Adrenal gland (tissue), 12 donors: ENCODE measurements around the gene AKR1D1. TPM values are rescaled to one million over a fixed set of nuclear protein-coding genes. Genes with fewer than 3 reads are reported as not detected.

ENCODE experiments used
- DNase-seq, 7 donors: peaks; one replicate each; pipeline ENCODE4 v3.0.0-alpha.2; 2019 to 2020
- H3K27ac ChIP-seq, 5 donors: fragments of 200-600 bp; sonication (generic) in 4 of 5; 1 replicate in 3 of 5; 2 replicates in 2 of 5; pipeline versions ENCODE4 v1.5.1 to v1.8.0; 2016 to 2020; ENCODE audit warnings: mild to moderate bottlenecking in 1 of 5
- H3K27me3 ChIP-seq: fragments of 200-600 bp; 2 replicates; pipeline ENCODE4 v1.8.0; 2021
- H3K36me3 ChIP-seq, 2 donors: fragments of 200-600 bp; replicated peaks in 1 of 2; 1 replicate in 1 of 2; 2 replicates in 1 of 2; pipeline versions ENCODE4 v1.5.1 to v1.8.0; 2018 to 2022
- H3K4me1 ChIP-seq, 2 donors: fragments of 200-600 bp; replicated peaks in 1 of 2; 1 replicate in 1 of 2; 2 replicates in 1 of 2; pipeline versions ENCODE4 v1.5.1 to v1.8.0; 2018 to 2021
- H3K4me3 ChIP-seq, 4 donors: fragments of 200-600 bp; sonication (generic) in 3 of 4; one replicate each; pipeline ENCODE4 v1.5.1; 2016 to 2018
- H3K9me3 ChIP-seq, 3 donors: fragments of 200-600 bp; sonication (generic) in 1 of 3; replicated peaks in 1 of 3; 1 replicate in 2 of 3; 2 replicates in 1 of 3; pipeline versions ENCODE4 v1.5.1 to v1.8.0; 2016 to 2021
- POLR2A ChIP-seq, 2 donors: fragments of 450-650 bp; IDR thresholded peaks; one replicate each; pipeline ENCODE4 v1.6.1; 2017; ENCODE audit warnings: antibody characterized with exemption in 2 of 2, mild to moderate bottlenecking in 2 of 2, moderate library complexity in 1 of 2
- WGBS, 4 donors: extraction: QIAGEN DNeasy Blood & Tissue Kit in 2 of 4; methylation state at CpG; one replicate each; pipeline versions ENCODE4 v1.1.5 to v1.1.7; 2013 to 2017; 5-methylcytosine and 5-hydroxymethylcytosine counted together
- intact Hi-C, 2 donors: fragments of 100-400 bp; cut with DNase I; formaldehyde crosslinking; loops; one replicate each; pipeline versions ENCODE4 v1.14.1 to v1.15.0; 2022 to 2023
- polyA plus RNA-seq, 3 donors: library from polyadenylated mRNA; stranded (reverse); fragments of 200-250 nt in 2 of 3; fragments of 350-450 nt in 1 of 3; fragmentation: Illumina TruSeq in 1 of 3; extraction: RNeasy Lipid Tissue Mini Kit (QIAGEN cat#74804) in 1 of 3; gene quantifications; one replicate each; pipeline ENCODE4 v1.2.3, GENCODE V29; 2013 to 2014
- small RNA-seq, 2 donors: library from RNA; depleted of rRNA; stranded (forward); fragments of <200 nt; gene quantifications; one replicate each; pipeline ENCODE3, GENCODE V24; 2016
- total RNA-seq, 9 donors: library from RNA; depleted of rRNA in 4 of 9; stranded (reverse); fragments of >200 nt in 4 of 9; fragments of 120-200 nt in 1 of 9; fragmentation: NEBNext Ultra II Directional in 1 of 9; extraction: Animal tissue kit (Norgen Biotek cat#: 25700) in 1 of 9; gene quantifications; one replicate each; pipeline versions ENCODE4 v1.1.0 to v1.2.4, GENCODE V29; 2013 to 2023
- TF ChIP-seq, protein P1 (sequence below), 6 experiments: fragments of 450-650 bp in 4 of 6; fragments of 200-600 bp in 2 of 6; sonication (generic) in 1 of 6; IDR thresholded peaks; 1 replicate in 5 of 6; 2 replicates in 1 of 6; pipeline versions ENCODE4 v1.5.1 to v1.8.0; 2016 to 2021; ENCODE audit warnings: antibody characterized with exemption in 6 of 6, mild to moderate bottlenecking in 2 of 6, moderate library complexity in 1 of 6
- donor health status: healthy with polysubstance abuse.
- donor health status: Bipolar disorder and iron deficiency.
- donor health status: DM: yes; HTN: yes; CAD: no.
- donor health status: DM: no; HTN: no; CAD: no.
- donor health status: DM: no; HTN: no; CAD: no.
- donor health status: DM: yes; HTN: yes; CAD: no.

The AKR1D1 gene
- total and polyA plus RNA-seq, 12 donors, result 0.17 to 0.31 (median 0.22) TPM; not detected in 8

DNA sequence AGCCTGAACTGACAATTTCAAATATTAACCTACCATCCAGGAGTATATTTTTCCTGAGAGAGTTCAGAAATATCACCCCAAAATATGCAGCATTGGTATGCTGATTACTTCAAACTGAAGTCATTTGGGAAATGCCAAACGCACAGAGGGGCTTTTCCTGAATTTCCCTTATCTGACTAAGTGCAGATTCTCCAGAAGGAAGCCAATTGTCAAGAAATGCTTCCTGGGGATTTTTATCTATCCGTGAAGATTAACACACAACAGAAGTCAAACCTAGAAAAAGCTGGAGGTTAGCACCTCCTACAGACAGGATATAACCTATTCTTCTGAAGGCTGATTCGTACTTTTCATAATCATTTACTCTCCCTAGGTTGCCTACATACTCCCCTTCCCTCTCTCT lies 91.0 kb downstream of the AKR1D1 start:
- Histone ChIP-seq H3K4me1 (peaks cover 0 to 3% of the 10 kb centered on the region in 2 donors), H3K4me3 (no peak overlapping the region), H3K36me3 (no peaks in the 10 kb centered on the region), H3K9me3 (peaks cover 0 to 5% (median 0%) of the 10 kb centered on the region in 3 donors), H3K27ac (no peak overlapping the region), H3K27me3 (no peaks in the 10 kb centered on the region)
- no peak for DNase-seq
- intact Hi-C loops, result no loop called here
- WGBS, 4 donors, result 58 to 71% (median 64%) methylated on average over 3 of the region's 3 CpGs
- no peak for TF ChIP-seq POLR2A (IDR thresholded peaks at IDR 0.05)
- TF ChIP-seq, protein P1, sequence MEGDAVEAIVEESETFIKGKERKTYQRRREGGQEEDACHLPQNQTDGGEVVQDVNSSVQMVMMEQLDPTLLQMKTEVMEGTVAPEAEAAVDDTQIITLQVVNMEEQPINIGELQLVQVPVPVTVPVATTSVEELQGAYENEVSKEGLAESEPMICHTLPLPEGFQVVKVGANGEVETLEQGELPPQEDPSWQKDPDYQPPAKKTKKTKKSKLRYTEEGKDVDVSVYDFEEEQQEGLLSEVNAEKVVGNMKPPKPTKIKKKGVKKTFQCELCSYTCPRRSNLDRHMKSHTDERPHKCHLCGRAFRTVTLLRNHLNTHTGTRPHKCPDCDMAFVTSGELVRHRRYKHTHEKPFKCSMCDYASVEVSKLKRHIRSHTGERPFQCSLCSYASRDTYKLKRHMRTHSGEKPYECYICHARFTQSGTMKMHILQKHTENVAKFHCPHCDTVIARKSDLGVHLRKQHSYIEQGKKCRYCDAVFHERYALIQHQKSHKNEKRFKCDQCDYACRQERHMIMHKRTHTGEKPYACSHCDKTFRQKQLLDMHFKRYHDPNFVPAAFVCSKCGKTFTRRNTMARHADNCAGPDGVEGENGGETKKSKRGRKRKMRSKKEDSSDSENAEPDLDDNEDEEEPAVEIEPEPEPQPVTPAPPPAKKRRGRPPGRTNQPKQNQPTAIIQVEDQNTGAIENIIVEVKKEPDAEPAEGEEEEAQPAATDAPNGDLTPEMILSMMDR (IDR thresholded peaks at IDR 0.05), result no peak

- intact Hi-C loops, result no loop called here
- 72 to 97% (median 93%) methylated on average over 1 of the region's 1 CpG for WGBS, 4 donors
- TF ChIP-seq POLR2A (IDR thresholded peaks at IDR 0.05), result no peak
- TF ChIP-seq, protein P1 (IDR thresholded peaks at IDR 0.05), result no peak
These were observed 91.6 kb downstream of the AKR1D1 start for GRCh38 chr7:138167869-138168296.

More at GRCh38 chr7:138167869-138168296, 91.6 kb downstream of the AKR1D1 start:
- H3K36me3 ChIP-seq, result no peaks in the 10 kb centered on the region
- no peaks in the 10 kb centered on the region for H3K4me1 ChIP-seq
- no peaks in the 10 kb centered on the region for H3K27me3 ChIP-seq
- DNase-seq, result no peak
- peaks cover 0 to 5% (median 0%) of the 10 kb centered on the region in 3 donors for H3K9me3 ChIP-seq
- no peak overlapping the region for H3K27ac ChIP-seq
- H3K4me3 ChIP-seq, result no peak overlapping the region

Small RNAs within 50 kb of the gene (small RNA-seq; reads per million reads assigned to genes)
- gene AC024082.2, result 0 reads per million in 2 donors
- gene RN7SKP223, result 0 reads per million in 2 donors

Other genes starting within 250 kb of the AKR1D1 start
- 1 to 10 TPM in 6 of 9 donors, under 1 TPM in 3; 0.12 to 4.6 (median 1.2) TPM for gene DGKI, start 229.5 kb upstream of the AKR1D1 start, total RNA-seq
- under 1 TPM; 0.48 to 0.71 (median 0.71) TPM for gene DGKI, start 229.5 kb upstream of the AKR1D1 start, polyA plus RNA-seq
- 100 to 1,000 TPM in 4 of 9 donors, 10 to 100 TPM in 5; 19.0 to 169 (median 85.1) TPM for gene CREB3L2, start 74.4 kb upstream of the AKR1D1 start, total RNA-seq
- gene CREB3L2, start 74.4 kb upstream of the AKR1D1 start, polyA plus RNA-seq, result 10 to 100 TPM; 11.4 to 71.1 (median 13.1) TPM